Measurements from ENCODE around the gene GDF2. TPM values are rescaled to one million over a fixed set of nuclear protein-coding genes. Genes with fewer than 3 reads are reported as not detected.

The GDF2 gene
- total and polyA plus RNA-seq, 2 of the 4 experiments (the other 2 are of a cell fraction): under 0.01 TPM; not detected in 1

GRCh38 chr10:47357131-47357582 is 34.9 kb downstream of the GDF2 start:
- POLR2A ChIA-PET (ENCODE audit: unreplicated experiment): no interaction called here

More at GRCh38 chr10:47357131-47357582, 34.9 kb downstream of the GDF2 start:
- no CpG with 5 or more reads among the region's 12 CpGs for WGBS, 2 experiments (ENCODE audit: extremely low coverage in 2 of 2, insufficient read length in 1 of 2)
- H3K4me3 ChIP-seq (ENCODE audit: insufficient read depth, low read depth, low read length): no peak overlapping the region
- no peaks in the 10 kb centered on the region for H3K9me3 ChIP-seq (ENCODE audit: control insufficient read depth, insufficient read depth, low read length)
- ATAC-seq (ENCODE audit: low read depth) (no peak), DNase-seq (no peak)
- no peak overlapping the region for H2AK9ac ChIP-seq (replicated peaks; ENCODE audit: low read depth, low read length, poor library complexity)
- H3K14ac ChIP-seq (replicated peaks; ENCODE audit: low read depth, low read length): no peak overlapping the region
- no peak overlapping the region for H2BK20ac ChIP-seq (ENCODE audit: low read depth, low read length)
- no peak overlapping the region for H3K27ac ChIP-seq (ENCODE audit: insufficient read depth, low read length)
- peaks cover 25% of the 10 kb centered on the region for H3K27me3 ChIP-seq (ENCODE audit: control insufficient read depth, insufficient read depth, low read length)
- in situ Hi-C loops (cut with MboI; ENCODE audit: low sequenced_read_pairs) (no loop called here), intact Hi-C loops (cut with micrococcal nuclease) (no loop called here), dilution Hi-C loops (cut with HindIII; ENCODE audit: low sequenced_read_pairs, unreplicated experiment) (no loop called here)
- H4K91ac ChIP-seq (ENCODE audit: insufficient read depth, low read depth, low read length): no peak overlapping the region
- H2BK120ac ChIP-seq (ENCODE audit: low read depth, low read length): no peak overlapping the region
- no peak overlapping the region for H3K56ac ChIP-seq (ENCODE audit: extremely low read depth, insufficient read depth, low read length)
- BruUV-seq (replicated peaks): no TSS peak
- H3K36me3 ChIP-seq (ENCODE audit: control insufficient read depth, insufficient read depth, low read length): no peaks in the 10 kb centered on the region
- no peak overlapping the region for H3K4ac ChIP-seq (ENCODE audit: low read depth, low read length)
- H3K18ac ChIP-seq (ENCODE audit: low read depth, low read length): no peak overlapping the region
- no peak overlapping the region for H4K8ac ChIP-seq (ENCODE audit: low read depth in 2 of 2, low read length in 2 of 2)
- no peak overlapping the region for H2BK15ac ChIP-seq (ENCODE audit: low read depth, low read length)
- CTCF ChIA-PET: no interaction called here
- H3K4me1 ChIP-seq (ENCODE audit: control insufficient read depth, insufficient read depth, low read length): no peaks in the 10 kb centered on the region
- H2AFZ ChIP-seq (replicated peaks; ENCODE audit: low read length, poor library complexity): no peak overlapping the region
- H4K5ac ChIP-seq (ENCODE audit: low read depth, low read length): no peak overlapping the region
- H2BK5ac ChIP-seq (ENCODE audit: low read depth, low read length, poor library complexity, severe bottlenecking): no peak overlapping the region
- H3K79me1 ChIP-seq (ENCODE audit: low read depth in 1 of 2, low read length in 2 of 2): no peaks in the 10 kb centered on the region
- no peak overlapping the region for H3K9ac ChIP-seq (ENCODE audit: low read depth, low read length)
- no peak overlapping the region for H3K4me2 ChIP-seq (ENCODE audit: low read depth, low read length)
- no peak overlapping the region for H3K23ac ChIP-seq (ENCODE audit: low read depth, low read length)
- no peak for TF ChIP-seq BHLHE40 (IDR thresholded peaks at IDR 0.05; ENCODE audit: low read depth, low read length)
- no peak for TF ChIP-seq RAD21 (IDR thresholded peaks at IDR 0.05; ENCODE audit: low read length)
- TF ChIP-seq MXI1 (IDR thresholded peaks at IDR 0.05; ENCODE audit: borderline replicate concordance, low read depth, low read length): no peak
- no peak for TF ChIP-seq NFE2L2 (IDR thresholded peaks at IDR 0.05; ENCODE audit: low read depth, low read length)
- no peaks in the 10 kb centered on the region for H3K9me1 ChIP-seq (ENCODE audit: insufficient read depth, low read length)
- no peak overlapping the region for H2AK5ac ChIP-seq (ENCODE audit: low read depth, low read length)
- H4K20me1 ChIP-seq (ENCODE audit: insufficient read depth, low read length): no peaks in the 10 kb centered on the region
